GM12878 (cell line): Measurements from ENCODE around the gene TUT1. TPM values are rescaled to one million over a fixed set of nuclear protein-coding genes. Genes with fewer than 3 reads are reported as not detected.

ENCODE experiments used
- IKZF1 ChIP-seq: fragments of 450-650 bp; conservative IDR thresholded peaks from 2 replicates; pipeline ENCODE4 v1.6.1; 2017; ENCODE audit warnings: antibody characterized with exemption, mild to moderate bottlenecking
- IKZF2 ChIP-seq, 2 experiments: fragments of 450-650 bp; IDR thresholded peaks; 2 replicates each; pipeline ENCODE4 v1.6.1; 2017; ENCODE audit warnings: mild to moderate bottlenecking in 2 of 2, moderate library complexity in 2 of 2
- MTA3 ChIP-seq: IDR thresholded peaks from 2 replicates; pipeline ENCODE4 v1.6.1; 2012; ENCODE audit warnings: low read length, inconsistent platforms, borderline replicate concordance
- MXI1 ChIP-seq: fragments of 150-350 bp; IDR thresholded peaks from 2 replicates; pipeline ENCODE4 v1.6.1; 2011; ENCODE audit warnings: low read depth, mild to moderate bottlenecking, inconsistent platforms, low read length, improper control_type of control experiment
- NFYA ChIP-seq: IDR thresholded peaks from 2 replicates; pipeline ENCODE4 v1.6.1; 2011; ENCODE audit warnings: low read depth, mild to moderate bottlenecking, low read length, improper control_type of control experiment, borderline replicate concordance
- NFYB ChIP-seq: IDR thresholded peaks from 2 replicates; pipeline ENCODE4 v1.6.1; 2011; ENCODE audit warnings: low read depth, mild to moderate bottlenecking, low read length, improper control_type of control experiment, moderate library complexity; ENCODE audit not compliant: insufficient read depth
- NR2C2 ChIP-seq: IDR thresholded peaks from 2 replicates; pipeline ENCODE4 v1.6.1; 2011; ENCODE audit warnings: borderline replicate concordance, low read depth; ENCODE audit not compliant: control insufficient read depth, insufficient read length
- POLR2A ChIP-seq: IDR thresholded peaks from 2 replicates; pipeline ENCODE4 v1.6.1; 2011; ENCODE audit warnings: low read depth, mild to moderate bottlenecking, low read length
- RB1 ChIP-seq: fragments of 450-650 bp; formaldehyde crosslinking; IDR thresholded peaks from 2 replicates; pipeline ENCODE4 v1.6.1; 2017; ENCODE audit warnings: mild to moderate bottlenecking, borderline replicate concordance
- SIN3A ChIP-seq: IDR thresholded peaks from 2 replicates; pipeline ENCODE4 v1.6.1; 2012; ENCODE audit warnings: low read depth, low read length, improper control_type of control experiment
- SMAD1 ChIP-seq: fragments of 450-650 bp; IDR thresholded peaks from 2 replicates; pipeline ENCODE4 v1.6.1; 2018; ENCODE audit warnings: mild to moderate bottlenecking, low read depth; ENCODE audit not compliant: partially characterized antibody
- SPI1 ChIP-seq: IDR thresholded peaks from 2 replicates; pipeline ENCODE4 v1.6.1; 2011; ENCODE audit warnings: low read depth, mild to moderate bottlenecking, low read length, moderate library complexity, borderline replicate concordance; ENCODE audit not compliant: insufficient read depth
- SRF ChIP-seq, 2 experiments: IDR thresholded peaks; 2 replicates each; pipeline ENCODE4 v1.6.1; 2011; ENCODE audit warnings: low read depth in 2 of 2, low read length in 2 of 2, mild to moderate bottlenecking in 1 of 2, moderate library complexity in 1 of 2
- SUPT20H ChIP-seq: IDR thresholded peaks from 2 replicates; pipeline ENCODE4 v1.6.1; 2011; ENCODE audit warnings: low read depth, mild to moderate bottlenecking, low read length, moderate library complexity, borderline replicate concordance; ENCODE audit not compliant: control insufficient read depth
- TAF1 ChIP-seq: IDR thresholded peaks from 2 replicates; pipeline ENCODE4 v1.6.1; 2011; ENCODE audit warnings: mild to moderate bottlenecking, low read depth, low read length, borderline replicate concordance
- ZNF274 ChIP-seq: IDR thresholded peaks from one replicate; pipeline ENCODE4 v1.8.0; 2011; ENCODE audit not compliant: insufficient read length, insufficient read depth
- polyA plus RNA-seq, 11 experiments: library from polyadenylated mRNA; depleted of rRNA in 4 of 11; unstranded in 6 of 11; stranded (reverse) in 5 of 11; fragments of >200 nt; fragmentation: Nextera tagmentation in 4 of 11; fragmentation: Illumina TruSeq in 1 of 11; extraction: Ambion mirVana in 4 of 11; extraction: Trizol in 1 of 11; gene quantifications; 1 replicate in 1 of 11; 2 replicates in 10 of 11; pipeline versions ENCODE4 v1.2.1 to v1.2.3, GENCODE V29; 2011 to 2016; ENCODE audit warnings: inconsistent platforms in 2 of 11, missing spikeins in 2 of 11, low read depth in 1 of 11
- total RNA-seq, 4 experiments: library from RNA; depleted of rRNA in 3 of 4; stranded (reverse); fragments of >200 nt in 3 of 4; fragmentation: Illumina TruSeq in 1 of 4; extraction: Trizol in 1 of 4; gene quantifications; 2 replicates each; pipeline versions ENCODE4 v1.2.1 to v1.2.3, GENCODE V29; 2013 to 2021
- TF ChIP-seq, protein P1 (sequence below): IDR thresholded peaks from 2 replicates; pipeline ENCODE4 v1.6.1; 2012; ENCODE audit warnings: improper control_type of control experiment, low read depth, low read length; ENCODE audit not compliant: insufficient replicate concordance
- TF ChIP-seq, protein P2 (sequence below): fragments of 450-650 bp; IDR thresholded peaks from 2 replicates; pipeline ENCODE4 v1.6.1; 2016; ENCODE audit warnings: mild to moderate bottlenecking
- TF ChIP-seq, protein P3 (sequence below): IDR thresholded peaks from 2 replicates; pipeline ENCODE4 v1.6.1; 2011; ENCODE audit warnings: low read depth, mild to moderate bottlenecking, low read length, moderate library complexity, borderline replicate concordance; ENCODE audit errors: extremely low read depth
- TF ChIP-seq, protein P4 (sequence below): fragments of 450-650 bp; IDR thresholded peaks from 2 replicates; pipeline ENCODE4 v1.6.1; 2017; ENCODE audit warnings: mild to moderate bottlenecking, low read depth, inconsistent platforms; ENCODE audit not compliant: poor library complexity, severe bottlenecking

Gene TUT1
- total and polyA plus RNA-seq, 10 of the 15 experiments (the other 5 are each of a cell fraction or from before 2014, with no cell fraction given) = 1.1 to 29.9 (median 16.2) TPM

DNA sequence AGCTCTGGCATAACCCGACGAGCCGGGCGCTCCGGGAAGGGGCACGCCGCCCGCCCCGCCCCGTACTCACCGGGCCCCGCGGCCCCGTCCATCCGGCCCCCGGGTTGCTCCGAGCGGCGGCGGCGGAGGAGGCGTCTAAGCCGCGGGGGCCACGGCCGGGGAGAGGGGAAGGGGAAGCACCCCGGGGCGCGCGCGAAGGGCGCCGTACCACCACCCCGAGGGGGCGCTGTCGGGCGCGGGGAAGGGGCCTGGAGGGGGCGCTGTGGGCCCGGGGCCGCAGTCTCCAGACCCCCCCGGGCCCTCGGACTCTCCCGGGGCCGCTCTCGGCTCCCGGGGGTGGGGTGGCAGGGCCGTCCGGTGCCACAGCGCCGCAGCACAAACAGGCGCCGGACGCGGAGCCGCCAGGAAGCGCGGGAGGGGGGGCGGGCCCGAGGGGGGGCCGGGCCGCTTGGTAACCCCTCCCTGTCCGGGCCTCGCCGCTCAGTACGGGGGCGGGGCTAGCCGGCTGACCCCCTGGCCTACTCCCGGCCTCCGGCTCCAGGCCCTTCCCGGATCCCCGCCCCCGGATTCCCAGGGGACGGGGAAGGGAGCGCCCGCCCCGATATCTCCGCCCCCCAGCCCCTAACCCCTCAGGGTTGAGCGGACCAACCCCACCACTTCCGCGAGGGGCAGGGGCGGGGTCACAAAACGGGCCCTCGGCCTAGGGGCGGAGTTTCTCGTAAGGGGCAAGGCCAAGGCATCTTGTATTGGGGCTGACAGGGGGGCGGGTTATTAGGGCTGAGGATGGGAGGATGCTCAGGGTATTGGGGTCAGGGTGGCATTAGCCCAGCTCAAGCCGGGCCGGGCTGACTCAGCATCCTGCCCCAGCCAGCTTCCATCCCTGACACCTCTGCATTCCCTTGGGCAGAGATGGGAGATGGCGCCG, 21.3 kb upstream of the TUT1 start, which contains the start of the genes EML3 and ROM1 (continued):
- TF ChIP-seq, protein P1, sequence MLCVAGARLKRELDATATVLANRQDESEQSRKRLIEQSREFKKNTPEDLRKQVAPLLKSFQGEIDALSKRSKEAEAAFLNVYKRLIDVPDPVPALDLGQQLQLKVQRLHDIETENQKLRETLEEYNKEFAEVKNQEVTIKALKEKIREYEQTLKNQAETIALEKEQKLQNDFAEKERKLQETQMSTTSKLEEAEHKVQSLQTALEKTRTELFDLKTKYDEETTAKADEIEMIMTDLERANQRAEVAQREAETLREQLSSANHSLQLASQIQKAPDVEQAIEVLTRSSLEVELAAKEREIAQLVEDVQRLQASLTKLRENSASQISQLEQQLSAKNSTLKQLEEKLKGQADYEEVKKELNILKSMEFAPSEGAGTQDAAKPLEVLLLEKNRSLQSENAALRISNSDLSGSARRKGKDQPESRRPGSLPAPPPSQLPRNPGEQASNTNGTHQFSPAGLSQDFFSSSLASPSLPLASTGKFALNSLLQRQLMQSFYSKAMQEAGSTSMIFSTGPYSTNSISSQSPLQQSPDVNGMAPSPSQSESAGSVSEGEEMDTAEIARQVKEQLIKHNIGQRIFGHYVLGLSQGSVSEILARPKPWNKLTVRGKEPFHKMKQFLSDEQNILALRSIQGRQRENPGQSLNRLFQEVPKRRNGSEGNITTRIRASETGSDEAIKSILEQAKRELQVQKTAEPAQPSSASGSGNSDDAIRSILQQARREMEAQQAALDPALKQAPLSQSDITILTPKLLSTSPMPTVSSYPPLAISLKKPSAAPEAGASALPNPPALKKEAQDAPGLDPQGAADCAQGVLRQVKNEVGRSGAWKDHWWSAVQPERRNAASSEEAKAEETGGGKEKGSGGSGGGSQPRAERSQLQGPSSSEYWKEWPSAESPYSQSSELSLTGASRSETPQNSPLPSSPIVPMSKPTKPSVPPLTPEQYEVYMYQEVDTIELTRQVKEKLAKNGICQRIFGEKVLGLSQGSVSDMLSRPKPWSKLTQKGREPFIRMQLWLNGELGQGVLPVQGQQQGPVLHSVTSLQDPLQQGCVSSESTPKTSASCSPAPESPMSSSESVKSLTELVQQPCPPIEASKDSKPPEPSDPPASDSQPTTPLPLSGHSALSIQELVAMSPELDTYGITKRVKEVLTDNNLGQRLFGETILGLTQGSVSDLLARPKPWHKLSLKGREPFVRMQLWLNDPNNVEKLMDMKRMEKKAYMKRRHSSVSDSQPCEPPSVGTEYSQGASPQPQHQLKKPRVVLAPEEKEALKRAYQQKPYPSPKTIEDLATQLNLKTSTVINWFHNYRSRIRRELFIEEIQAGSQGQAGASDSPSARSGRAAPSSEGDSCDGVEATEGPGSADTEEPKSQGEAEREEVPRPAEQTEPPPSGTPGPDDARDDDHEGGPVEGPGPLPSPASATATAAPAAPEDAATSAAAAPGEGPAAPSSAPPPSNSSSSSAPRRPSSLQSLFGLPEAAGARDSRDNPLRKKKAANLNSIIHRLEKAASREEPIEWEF = no peak
- TF ChIP-seq IKZF1 = peak; percentile 83
- TF ChIP-seq, protein P2, sequence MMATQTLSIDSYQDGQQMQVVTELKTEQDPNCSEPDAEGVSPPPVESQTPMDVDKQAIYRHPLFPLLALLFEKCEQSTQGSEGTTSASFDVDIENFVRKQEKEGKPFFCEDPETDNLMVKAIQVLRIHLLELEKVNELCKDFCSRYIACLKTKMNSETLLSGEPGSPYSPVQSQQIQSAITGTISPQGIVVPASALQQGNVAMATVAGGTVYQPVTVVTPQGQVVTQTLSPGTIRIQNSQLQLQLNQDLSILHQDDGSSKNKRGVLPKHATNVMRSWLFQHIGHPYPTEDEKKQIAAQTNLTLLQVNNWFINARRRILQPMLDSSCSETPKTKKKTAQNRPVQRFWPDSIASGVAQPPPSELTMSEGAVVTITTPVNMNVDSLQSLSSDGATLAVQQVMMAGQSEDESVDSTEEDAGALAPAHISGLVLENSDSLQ = peak; percentile 60
- no peak for TF ChIP-seq NFYA
- TF ChIP-seq, protein P3, sequence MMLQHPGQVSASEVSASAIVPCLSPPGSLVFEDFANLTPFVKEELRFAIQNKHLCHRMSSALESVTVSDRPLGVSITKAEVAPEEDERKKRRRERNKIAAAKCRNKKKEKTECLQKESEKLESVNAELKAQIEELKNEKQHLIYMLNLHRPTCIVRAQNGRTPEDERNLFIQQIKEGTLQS = no peak
- no peak for TF ChIP-seq SIN3A
- no peak for TF ChIP-seq SPI1
- TF ChIP-seq SRF (IDR thresholded peaks at IDR 0.05; ENCODE audit: low read depth in 2 of 2, low read length in 2 of 2) = peak in 1 of 2 experiments; percentile 43; a peak in 1 of 4 replicates
- 0 out of 2 replicates have a peak, but pooled peaks have one; percentile 50 for TF ChIP-seq POLR2A
- TF ChIP-seq NR2C2 = no peak
- no peak for TF ChIP-seq ZNF274
- TF ChIP-seq, protein P4, sequence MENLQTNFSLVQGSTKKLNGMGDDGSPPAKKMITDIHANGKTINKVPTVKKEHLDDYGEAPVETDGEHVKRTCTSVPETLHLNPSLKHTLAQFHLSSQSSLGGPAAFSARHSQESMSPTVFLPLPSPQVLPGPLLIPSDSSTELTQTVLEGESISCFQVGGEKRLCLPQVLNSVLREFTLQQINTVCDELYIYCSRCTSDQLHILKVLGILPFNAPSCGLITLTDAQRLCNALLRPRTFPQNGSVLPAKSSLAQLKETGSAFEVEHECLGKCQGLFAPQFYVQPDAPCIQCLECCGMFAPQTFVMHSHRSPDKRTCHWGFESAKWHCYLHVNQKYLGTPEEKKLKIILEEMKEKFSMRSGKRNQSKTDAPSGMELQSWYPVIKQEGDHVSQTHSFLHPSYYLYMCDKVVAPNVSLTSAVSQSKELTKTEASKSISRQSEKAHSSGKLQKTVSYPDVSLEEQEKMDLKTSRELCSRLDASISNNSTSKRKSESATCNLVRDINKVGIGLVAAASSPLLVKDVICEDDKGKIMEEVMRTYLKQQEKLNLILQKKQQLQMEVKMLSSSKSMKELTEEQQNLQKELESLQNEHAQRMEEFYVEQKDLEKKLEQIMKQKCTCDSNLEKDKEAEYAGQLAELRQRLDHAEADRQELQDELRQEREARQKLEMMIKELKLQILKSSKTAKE = no peak
- TF ChIP-seq MXI1 = peak; percentile 61; the same call in 1 of the 2 replicates
- TF ChIP-seq TAF1 = peak; percentile 47; the same call in 1 of the 2 replicates
- TF ChIP-seq MTA3 = no peak
- no peak for TF ChIP-seq SUPT20H
- TF ChIP-seq NFYB = no peak
- no peak for TF ChIP-seq SMAD1
- peak; percentile 53; the same call in 1 of the 2 replicates for TF ChIP-seq RB1
- no peak for TF ChIP-seq IKZF2 (IDR thresholded peaks at IDR 0.05)
